ENCODE results near the gene TSPAN18.

Gene TSPAN18

GRCh38 chr11:44957776-44958564 lies 231.2 kb downstream of the TSPAN18 start:
- DNase-seq (ENCODE audit: low read depth) = no peak

- DNase-seq (ENCODE audit: low read depth) = no peak
Measured at GRCh38 chr11:44959064-44959463, 232.3 kb downstream of the TSPAN18 start.

- DNase-seq (ENCODE audit: low read depth) = no peak
Measured at GRCh38 chr11:44960200-44960845, 233.6 kb downstream of the TSPAN18 start.

GRCh38 chr11:44962464-44962863 lies 235.7 kb downstream of the TSPAN18 start:
- DNase-seq (ENCODE audit: low read depth) = no peak

GRCh38 chr11:44963136-44963535 lies 236.4 kb downstream of the TSPAN18 start:
- DNase-seq (ENCODE audit: low read depth) = no peak

GRCh38 chr11:44963948-44964347 lies 237.2 kb downstream of the TSPAN18 start:
- no peak for DNase-seq (ENCODE audit: low read depth)

- no peak for DNase-seq (ENCODE audit: low read depth)
Measured at GRCh38 chr11:44964526-44965209, 237.9 kb downstream of the TSPAN18 start.

GRCh38 chr11:44966694-44967093 lies 239.9 kb downstream of the TSPAN18 start:
- DNase-seq (ENCODE audit: low read depth) = no peak

GRCh38 chr11:44967930-44968496 lies 241.3 kb downstream of the TSPAN18 start:
- no peak for DNase-seq (ENCODE audit: low read depth)

GRCh38 chr11:44968510-44968909 lies 241.7 kb downstream of the TSPAN18 start:
- no peak for DNase-seq (ENCODE audit: low read depth)

GRCh38 chr11:44969651-44970252 lies 243.0 kb downstream of the TSPAN18 start:
- no peak for DNase-seq (ENCODE audit: low read depth)

GRCh38 chr11:44970293-44970692 lies 243.5 kb downstream of the TSPAN18 start:
- no peak for DNase-seq (ENCODE audit: low read depth)

- DNase-seq (ENCODE audit: low read depth) = no peak
Measured at GRCh38 chr11:44971185-44971584, 244.4 kb downstream of the TSPAN18 start.

GRCh38 chr11:44972746-44973435 lies 246.1 kb downstream of the TSPAN18 start:
- no peak for DNase-seq (ENCODE audit: low read depth)

- no peak for DNase-seq (ENCODE audit: low read depth)
Measured at GRCh38 chr11:44973632-44974401, 247.1 kb downstream of the TSPAN18 start.

- no peak for DNase-seq (ENCODE audit: low read depth)
Measured at GRCh38 chr11:44974402-44975000, 247.7 kb downstream of the TSPAN18 start.

- DNase-seq (ENCODE audit: low read depth) = no peak
Measured at GRCh38 chr11:44976576-44976975, 249.8 kb downstream of the TSPAN18 start.

- no peak for DNase-seq (ENCODE audit: low read depth)
Measured at GRCh38 chr11:44977493-44977984, 250.8 kb downstream of the TSPAN18 start.

GRCh38 chr11:44978274-44978960 lies 251.7 kb downstream of the TSPAN18 start:
- no peak for DNase-seq (ENCODE audit: low read depth)

GRCh38 chr11:44978961-44979331 lies 252.2 kb downstream of the TSPAN18 start:
- DNase-seq (ENCODE audit: low read depth) = no peak

Measured in T follicular helper cell (primary cell).